Measurements from ENCODE around the gene MRPL27. TPM values are rescaled to one million over a fixed set of nuclear protein-coding genes. Genes with fewer than 3 reads are reported as not detected.

The MRPL27 gene
- total and polyA plus RNA-seq, 2 donors (not counting 1 experiment from before 2014, with no cell fraction given), result 32.5 to 40.2 TPM

DNA sequence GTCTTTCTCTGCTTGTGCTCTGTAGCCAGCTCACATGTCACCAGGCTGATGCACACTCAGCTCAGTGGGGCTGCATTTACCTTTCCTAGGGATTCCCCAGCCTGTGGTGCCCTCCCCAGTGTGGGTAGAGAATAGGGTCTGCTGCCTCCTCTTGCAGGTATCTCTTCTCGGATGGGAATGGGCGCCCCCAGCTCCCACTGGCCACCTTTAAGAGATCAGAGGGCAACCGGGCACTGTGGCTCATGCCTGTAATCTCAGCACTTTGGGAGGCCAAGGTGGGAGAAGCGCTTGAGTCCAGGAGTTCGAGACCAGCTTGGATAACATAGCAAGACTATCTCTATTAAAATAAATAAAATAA is 23.8 kb downstream of the MRPL27 start:
- Histone ChIP-seq H3K9me3 (ENCODE audit: control extremely low read depth in 1 of 3, control insufficient read depth in 2 of 3, insufficient read depth in 1 of 3, low read length in 2 of 3) (no peaks in the 10 kb centered on the region), H2AFZ (ENCODE audit: insufficient read depth, low read depth, low read length, poor library complexity, severe bottlenecking) (no peak overlapping the region), H3K4me3 (ENCODE audit: control extremely low read depth in 1 of 5, extremely low read depth in 1 of 5, insufficient read depth in 1 of 5, low read depth in 2 of 5, low read length in 4 of 5) (no peak overlapping the region), H3K36me3 (replicated peaks in 1 of 2; ENCODE audit: control extremely low read depth in 1 of 2, control insufficient read depth in 1 of 2, extremely low read depth in 1 of 2, insufficient read depth in 2 of 2, low read length in 1 of 2) (peaks cover 0 to 9% of the 10 kb centered on the region in 2 experiments), H3K79me2 (ENCODE audit: control insufficient read depth, insufficient read depth, low read length) (peaks cover 25% of the 10 kb centered on the region), H3K4me2 (replicated peaks; ENCODE audit: low read depth, low read length, poor library complexity, severe bottlenecking) (no peak overlapping the region), H3K27ac (ENCODE audit: low read length in 2 of 2) (no peak overlapping the region), H3K9ac (ENCODE audit: low read length) (no peak overlapping the region), H3K27me3 (replicated peaks in 1 of 4; ENCODE audit: control extremely low read depth in 1 of 4, control insufficient read depth in 3 of 4, insufficient read depth in 4 of 4, low read length in 3 of 4) (no peaks in the 10 kb centered on the region), H4K20me1 (ENCODE audit: control insufficient read depth, insufficient read depth, low read length, poor library complexity, severe bottlenecking) (no peaks in the 10 kb centered on the region), H3K4me1 (ENCODE audit: control insufficient read depth in 2 of 2, insufficient read depth in 2 of 2, low read length in 2 of 2) (peaks cover 10 to 21% of the 10 kb centered on the region in 2 donors)
- Mint-ChIP-seq H3K27me3 (no peaks in the 10 kb centered on the region), H3K4me1 (peaks cover 36% of the 10 kb centered on the region), H3K27ac (no peak overlapping the region), H3K9me3 (ENCODE audit: insufficient read depth) (no peaks in the 10 kb centered on the region), H3K4me3 (peak overlapping the region; percentile 16)
- WGBS (ENCODE audit: insufficient coverage), result no CpG with 5 or more reads among the region's 5 CpGs
- CTCF ChIA-PET, result interaction anchor here (5.7 kb wide), 1 partner anchor 13 kb away, joined by 29 read pairs; no protein-coding TSS in a partner anchor
- DNase-seq (no peak), ATAC-seq (ENCODE audit: low read depth) (no peak)
- TF ChIP-seq EZH2 (IDR thresholded peaks at IDR 0.05; ENCODE audit: borderline replicate concordance, insufficient read depth, low read depth, low read length, poor library complexity, severe bottlenecking), result no peak
- TF ChIP-seq, protein P1, sequence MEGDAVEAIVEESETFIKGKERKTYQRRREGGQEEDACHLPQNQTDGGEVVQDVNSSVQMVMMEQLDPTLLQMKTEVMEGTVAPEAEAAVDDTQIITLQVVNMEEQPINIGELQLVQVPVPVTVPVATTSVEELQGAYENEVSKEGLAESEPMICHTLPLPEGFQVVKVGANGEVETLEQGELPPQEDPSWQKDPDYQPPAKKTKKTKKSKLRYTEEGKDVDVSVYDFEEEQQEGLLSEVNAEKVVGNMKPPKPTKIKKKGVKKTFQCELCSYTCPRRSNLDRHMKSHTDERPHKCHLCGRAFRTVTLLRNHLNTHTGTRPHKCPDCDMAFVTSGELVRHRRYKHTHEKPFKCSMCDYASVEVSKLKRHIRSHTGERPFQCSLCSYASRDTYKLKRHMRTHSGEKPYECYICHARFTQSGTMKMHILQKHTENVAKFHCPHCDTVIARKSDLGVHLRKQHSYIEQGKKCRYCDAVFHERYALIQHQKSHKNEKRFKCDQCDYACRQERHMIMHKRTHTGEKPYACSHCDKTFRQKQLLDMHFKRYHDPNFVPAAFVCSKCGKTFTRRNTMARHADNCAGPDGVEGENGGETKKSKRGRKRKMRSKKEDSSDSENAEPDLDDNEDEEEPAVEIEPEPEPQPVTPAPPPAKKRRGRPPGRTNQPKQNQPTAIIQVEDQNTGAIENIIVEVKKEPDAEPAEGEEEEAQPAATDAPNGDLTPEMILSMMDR (IDR thresholded peaks at IDR 0.05), result no peak
- intact Hi-C loops (cut with micrococcal nuclease), result no loop called here
- POLR2A ChIA-PET, result no interaction called here

DNA sequence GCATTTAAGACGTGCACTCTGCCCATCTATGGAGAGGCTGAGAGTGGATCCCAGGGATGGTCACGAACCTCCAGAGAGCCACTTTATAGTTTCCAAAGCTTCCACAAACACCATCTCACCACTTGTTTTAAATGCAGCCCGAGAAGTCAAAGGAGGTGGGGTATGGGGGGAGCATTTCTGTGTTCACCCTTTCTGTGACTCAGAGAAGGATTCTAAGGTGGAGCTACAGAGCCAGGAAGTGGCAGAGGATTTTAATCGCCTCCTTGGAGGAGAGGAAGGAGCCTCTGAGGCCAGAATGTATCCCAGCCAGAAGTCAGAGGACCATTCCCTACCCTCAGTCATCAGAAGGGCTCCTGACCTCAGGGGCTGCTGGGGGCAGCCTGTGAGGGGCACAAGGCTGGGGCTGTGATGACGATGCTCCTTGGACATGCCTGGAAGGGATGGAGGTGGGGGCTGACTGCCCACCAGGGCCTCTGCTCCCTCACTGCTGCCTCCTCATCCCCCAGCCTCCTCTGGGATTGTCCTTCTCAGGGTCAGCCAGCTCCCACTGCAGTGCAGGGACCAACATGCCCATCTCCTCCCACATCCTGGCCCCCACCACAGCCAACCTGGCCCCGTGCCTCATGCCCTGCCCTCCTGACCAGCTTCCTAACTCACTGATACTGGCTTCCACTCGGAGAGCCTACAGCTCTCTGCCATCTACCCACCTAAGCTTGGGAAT is 24.3 kb downstream of the MRPL27 start:
- intact Hi-C loops (cut with micrococcal nuclease), result no loop called here
- ChIA-PET CTCF (interaction anchor here (5.7 kb wide), 1 partner anchor 13 kb away, joined by 29 read pairs; no protein-coding TSS in a partner anchor), POLR2A (no interaction called here)
- TF ChIP-seq, protein P1 (IDR thresholded peaks at IDR 0.05), result no peak
- no peak for TF ChIP-seq EZH2 (IDR thresholded peaks at IDR 0.05; ENCODE audit: borderline replicate concordance, insufficient read depth, low read depth, low read length, poor library complexity, severe bottlenecking)
- peak overlapping the region; percentile 26 for H3K4me3 Mint-ChIP-seq
- Histone ChIP-seq H3K36me3 (replicated peaks in 1 of 2; ENCODE audit: control extremely low read depth in 1 of 2, control insufficient read depth in 1 of 2, extremely low read depth in 1 of 2, insufficient read depth in 2 of 2, low read length in 1 of 2) (peaks cover 0 to 4% of the 10 kb centered on the region in 2 experiments), H3K79me2 (ENCODE audit: control insufficient read depth, insufficient read depth, low read length) (peaks cover 25% of the 10 kb centered on the region), H3K9ac (ENCODE audit: low read length) (no peak overlapping the region), H4K20me1 (ENCODE audit: control insufficient read depth, insufficient read depth, low read length, poor library complexity, severe bottlenecking) (no peaks in the 10 kb centered on the region), H3K4me3 (ENCODE audit: control extremely low read depth in 1 of 5, extremely low read depth in 1 of 5, insufficient read depth in 1 of 5, low read depth in 2 of 5, low read length in 4 of 5) (no peak overlapping the region), H2AFZ (ENCODE audit: insufficient read depth, low read depth, low read length, poor library complexity, severe bottlenecking) (no peak overlapping the region), H3K27ac (ENCODE audit: low read length in 2 of 2) (no peak overlapping the region), H3K4me2 (replicated peaks; ENCODE audit: low read depth, low read length, poor library complexity, severe bottlenecking) (no peak overlapping the region), H3K9me3 (ENCODE audit: control extremely low read depth in 1 of 3, control insufficient read depth in 2 of 3, insufficient read depth in 1 of 3, low read length in 2 of 3) (no peaks in the 10 kb centered on the region), H3K27me3 (replicated peaks in 1 of 4; ENCODE audit: control extremely low read depth in 1 of 4, control insufficient read depth in 3 of 4, insufficient read depth in 4 of 4, low read length in 3 of 4) (no peaks in the 10 kb centered on the region), H3K4me1 (ENCODE audit: control insufficient read depth in 2 of 2, insufficient read depth in 2 of 2, low read length in 2 of 2) (peaks cover 10 to 21% of the 10 kb centered on the region in 2 donors)
- peaks cover 36% of the 10 kb centered on the region for H3K4me1 Mint-ChIP-seq
- DNase-seq (no peak), ATAC-seq (ENCODE audit: low read depth) (no peak)
- H3K27me3 Mint-ChIP-seq, result no peaks in the 10 kb centered on the region
- no peaks in the 10 kb centered on the region for H3K9me3 Mint-ChIP-seq (ENCODE audit: insufficient read depth)
- 98% methylated on average over 3 of the region's 7 CpGs for WGBS (ENCODE audit: insufficient coverage)
- H3K27ac Mint-ChIP-seq, result no peak overlapping the region

All from B cell (primary cell).